ENCODE measurements around the gene KLHL20.

DNA sequence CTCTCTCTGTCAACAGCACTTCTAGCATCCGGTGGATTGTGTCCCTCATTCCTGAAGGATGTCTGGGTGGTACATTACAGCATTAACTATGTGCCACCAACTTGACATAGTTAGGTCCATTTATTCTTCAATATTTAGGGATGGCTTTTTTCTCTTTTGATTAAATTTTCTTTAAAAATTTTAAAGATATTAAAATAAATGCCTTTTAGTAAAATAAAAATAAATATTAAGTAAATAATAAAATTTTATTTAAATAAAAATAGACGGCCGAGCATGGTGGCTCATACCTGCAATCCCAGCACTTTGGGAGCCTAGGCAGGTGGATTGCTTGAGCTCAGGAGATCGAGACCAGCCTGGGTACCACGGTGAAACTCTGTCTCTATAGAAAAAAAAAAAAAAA, 9.7 kb upstream of the KLHL20 start:
- TF ChIP-seq, protein P1, sequence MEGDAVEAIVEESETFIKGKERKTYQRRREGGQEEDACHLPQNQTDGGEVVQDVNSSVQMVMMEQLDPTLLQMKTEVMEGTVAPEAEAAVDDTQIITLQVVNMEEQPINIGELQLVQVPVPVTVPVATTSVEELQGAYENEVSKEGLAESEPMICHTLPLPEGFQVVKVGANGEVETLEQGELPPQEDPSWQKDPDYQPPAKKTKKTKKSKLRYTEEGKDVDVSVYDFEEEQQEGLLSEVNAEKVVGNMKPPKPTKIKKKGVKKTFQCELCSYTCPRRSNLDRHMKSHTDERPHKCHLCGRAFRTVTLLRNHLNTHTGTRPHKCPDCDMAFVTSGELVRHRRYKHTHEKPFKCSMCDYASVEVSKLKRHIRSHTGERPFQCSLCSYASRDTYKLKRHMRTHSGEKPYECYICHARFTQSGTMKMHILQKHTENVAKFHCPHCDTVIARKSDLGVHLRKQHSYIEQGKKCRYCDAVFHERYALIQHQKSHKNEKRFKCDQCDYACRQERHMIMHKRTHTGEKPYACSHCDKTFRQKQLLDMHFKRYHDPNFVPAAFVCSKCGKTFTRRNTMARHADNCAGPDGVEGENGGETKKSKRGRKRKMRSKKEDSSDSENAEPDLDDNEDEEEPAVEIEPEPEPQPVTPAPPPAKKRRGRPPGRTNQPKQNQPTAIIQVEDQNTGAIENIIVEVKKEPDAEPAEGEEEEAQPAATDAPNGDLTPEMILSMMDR (conservative IDR thresholded peaks at IDR 0.05; ENCODE audit: low read length) = no peak
- TF ChIP-seq EZH2phosphoT487 (IDR thresholded peaks at IDR 0.05; ENCODE audit: borderline replicate concordance) = no peak

Data from Loucy (cell line).